GM10266 (cell line): ENCODE measurements around the gene SUGT1.
"Not testable (repeated sequence)": the region's sequence is repeated elsewhere in the genome, so short reads cannot be mapped to it uniquely, and the experiment has no call there.

ENCODE experiments used
- DNase-seq: peaks from one replicate; pipeline ENCODE4 v3.0.0; 2012; ENCODE audit errors: extremely low spot score
- TF ChIP-seq, protein P1 (sequence below): IDR thresholded peaks from 2 replicates; pipeline ENCODE4 v1.5.1; 2012; ENCODE audit warnings: mild to moderate bottlenecking, low read depth; ENCODE audit not compliant: control insufficient read depth, insufficient read depth; ENCODE audit errors: missing control alignments

SUGT1 gene

DNA sequence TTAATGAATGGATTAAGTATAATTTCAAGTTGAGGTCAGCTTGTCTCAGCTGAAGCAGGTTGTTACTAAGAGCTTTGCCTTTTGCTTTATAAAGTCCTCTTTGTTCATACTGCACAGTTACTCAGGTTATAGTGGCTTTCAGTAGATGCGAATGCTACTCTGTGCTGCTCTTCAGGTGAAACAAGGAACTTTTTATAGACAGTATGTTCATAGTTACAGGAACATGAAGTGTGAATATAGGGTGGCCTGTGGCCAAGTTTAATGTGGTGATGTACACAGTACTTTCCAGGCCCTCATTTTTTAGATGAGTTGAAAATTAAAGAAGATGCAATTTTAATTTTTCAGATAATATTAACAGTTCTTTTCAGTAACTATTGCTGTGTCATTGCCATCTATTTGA lies 20.8 kb downstream of the SUGT1 start:
- DNase-seq: no peak
- TF ChIP-seq, protein P1, sequence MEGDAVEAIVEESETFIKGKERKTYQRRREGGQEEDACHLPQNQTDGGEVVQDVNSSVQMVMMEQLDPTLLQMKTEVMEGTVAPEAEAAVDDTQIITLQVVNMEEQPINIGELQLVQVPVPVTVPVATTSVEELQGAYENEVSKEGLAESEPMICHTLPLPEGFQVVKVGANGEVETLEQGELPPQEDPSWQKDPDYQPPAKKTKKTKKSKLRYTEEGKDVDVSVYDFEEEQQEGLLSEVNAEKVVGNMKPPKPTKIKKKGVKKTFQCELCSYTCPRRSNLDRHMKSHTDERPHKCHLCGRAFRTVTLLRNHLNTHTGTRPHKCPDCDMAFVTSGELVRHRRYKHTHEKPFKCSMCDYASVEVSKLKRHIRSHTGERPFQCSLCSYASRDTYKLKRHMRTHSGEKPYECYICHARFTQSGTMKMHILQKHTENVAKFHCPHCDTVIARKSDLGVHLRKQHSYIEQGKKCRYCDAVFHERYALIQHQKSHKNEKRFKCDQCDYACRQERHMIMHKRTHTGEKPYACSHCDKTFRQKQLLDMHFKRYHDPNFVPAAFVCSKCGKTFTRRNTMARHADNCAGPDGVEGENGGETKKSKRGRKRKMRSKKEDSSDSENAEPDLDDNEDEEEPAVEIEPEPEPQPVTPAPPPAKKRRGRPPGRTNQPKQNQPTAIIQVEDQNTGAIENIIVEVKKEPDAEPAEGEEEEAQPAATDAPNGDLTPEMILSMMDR: no peak

DNA sequence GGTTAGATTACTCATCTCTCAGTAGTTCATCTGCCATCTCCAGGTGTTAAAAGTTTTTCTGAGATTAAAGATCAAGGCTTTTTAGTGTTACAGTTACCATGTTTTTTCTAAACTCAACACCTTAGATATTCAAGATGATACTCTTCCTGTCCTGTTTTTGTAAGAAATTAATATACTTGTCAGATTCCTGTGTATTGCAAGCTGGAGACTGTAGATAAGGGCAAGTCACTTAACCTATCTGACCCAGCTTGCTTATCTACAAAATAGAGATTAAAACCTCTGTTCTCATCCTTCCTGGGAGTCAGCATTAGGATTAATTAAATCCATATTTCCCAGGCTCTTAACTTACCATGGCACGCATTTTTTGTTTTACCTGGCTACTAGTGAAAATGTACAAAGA lies 25.2 kb downstream of the SUGT1 start:
- DNase-seq: no peak
- TF ChIP-seq, protein P1: no peak

DNA sequence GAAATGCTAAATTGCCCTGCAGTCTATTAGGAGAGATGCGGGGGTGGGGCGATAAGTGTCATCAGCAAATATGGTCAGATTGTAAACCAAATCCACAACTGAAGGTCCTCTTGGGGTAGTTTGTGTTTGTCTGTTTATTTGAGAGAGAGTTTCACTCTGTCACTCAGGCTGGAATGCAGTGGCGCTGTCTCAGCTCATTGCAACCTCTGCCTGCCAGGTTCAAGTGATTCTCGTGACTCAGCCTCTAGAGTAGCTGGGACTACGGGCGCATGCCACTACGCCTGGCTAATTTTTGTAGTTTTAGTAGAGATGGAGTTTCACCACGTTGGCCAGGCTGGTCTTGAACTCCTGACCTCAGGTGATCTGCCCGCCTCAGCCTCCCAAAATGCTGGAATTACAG lies 33.2 kb downstream of the SUGT1 start:
- not testable (repeated sequence) for DNase-seq

DNA sequence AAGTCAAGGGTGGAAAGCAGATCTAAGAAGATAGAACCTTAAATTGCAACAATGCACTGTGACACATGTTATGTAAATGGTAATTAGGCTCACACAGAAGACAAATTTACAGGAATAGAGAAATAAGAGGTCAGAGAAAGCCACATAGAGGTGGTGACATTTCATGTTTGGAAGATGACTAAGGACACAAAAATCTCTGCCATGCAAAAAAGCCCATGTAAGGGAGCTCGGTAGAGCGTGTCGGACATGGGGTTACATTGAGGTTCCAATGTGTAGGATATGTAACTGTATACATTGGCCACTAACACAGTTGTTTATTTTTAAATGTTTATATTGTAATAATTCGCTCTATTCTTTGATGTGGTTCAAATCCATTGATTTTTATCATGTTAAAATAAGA lies 33.7 kb downstream of the SUGT1 start:
- DNase-seq: no peak
- TF ChIP-seq, protein P1: no peak

DNA sequence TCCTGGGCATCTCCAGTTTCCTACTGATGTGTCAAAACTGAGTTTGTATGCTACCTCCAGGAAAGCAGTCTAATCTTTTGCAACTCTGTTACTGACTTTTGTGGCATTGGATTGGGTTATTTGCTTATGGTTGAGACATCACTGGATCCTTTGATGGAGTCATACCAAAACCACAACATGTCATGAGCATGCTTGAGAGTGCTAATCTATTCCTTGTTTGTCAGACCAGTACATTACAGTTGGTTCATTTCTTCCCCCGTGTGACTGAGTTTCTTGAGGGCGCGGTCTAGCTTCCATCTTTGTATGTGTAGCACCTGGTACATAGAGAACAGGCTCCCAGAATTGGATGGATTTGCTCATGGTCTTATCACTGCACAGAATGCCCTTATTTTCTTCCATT lies 43.2 kb downstream of the SUGT1 start:
- peak; percentile 12 for DNase-seq
- TF ChIP-seq, protein P1: no peak

DNA sequence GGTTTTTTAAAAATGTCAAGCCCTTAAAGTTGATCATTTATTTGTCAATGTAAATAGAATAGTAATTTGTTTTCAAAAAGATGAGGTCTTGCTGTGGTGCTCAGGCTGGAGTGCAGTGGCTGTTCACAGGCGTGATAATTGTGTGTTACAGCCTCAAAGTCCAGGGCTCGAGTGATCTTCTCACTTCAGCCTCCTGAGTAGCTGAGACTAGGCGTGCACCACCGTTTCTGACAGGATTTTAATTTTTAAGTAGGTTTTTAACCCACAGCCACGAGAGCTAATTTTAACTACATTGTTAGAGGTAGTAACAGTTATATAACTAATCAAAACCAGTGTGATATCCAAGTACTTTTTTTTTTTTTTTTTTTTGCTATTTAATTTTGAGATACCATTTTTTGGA lies 43.9 kb downstream of the SUGT1 start:
- DNase-seq: no peak

DNA sequence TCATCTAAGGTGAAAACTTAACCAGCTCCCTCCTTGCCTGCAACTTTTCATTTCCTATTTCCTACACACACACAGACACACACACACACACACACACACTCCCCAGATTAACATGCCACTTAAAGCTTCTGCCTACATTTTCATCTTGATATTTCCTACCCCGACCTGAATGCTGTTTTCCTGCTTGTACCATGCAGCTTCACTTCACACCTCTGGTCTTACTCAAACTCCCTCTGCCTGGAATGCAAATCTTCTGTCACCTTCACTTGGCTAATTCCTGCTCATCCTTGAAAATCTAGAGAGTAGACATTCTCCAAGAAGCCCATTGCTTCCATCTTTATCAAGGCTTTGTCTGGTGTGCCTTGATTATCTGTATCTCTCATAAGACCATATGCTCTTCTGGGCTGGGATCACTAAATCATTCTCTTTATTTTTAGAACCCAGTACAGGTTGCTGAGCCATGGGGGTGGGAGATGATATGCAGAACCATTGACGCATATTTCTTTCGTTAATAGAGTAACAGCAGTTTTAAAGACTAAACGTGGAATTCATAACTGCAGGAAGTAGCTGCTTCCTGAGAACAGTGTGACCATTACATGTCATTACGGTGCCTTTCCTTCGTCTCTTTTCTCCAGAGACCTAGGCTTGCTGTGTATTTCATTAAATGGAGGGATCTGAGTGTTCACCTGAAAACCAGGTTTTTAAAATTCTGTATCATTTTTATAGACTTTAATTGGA lies 49.3 kb downstream of the SUGT1 start:
- TF ChIP-seq, protein P1: no peak
- DNase-seq: no peak

More for the DNA sequence above, 43.9 kb downstream of the SUGT1 start:
- TF ChIP-seq, protein P1: no peak

DNA sequence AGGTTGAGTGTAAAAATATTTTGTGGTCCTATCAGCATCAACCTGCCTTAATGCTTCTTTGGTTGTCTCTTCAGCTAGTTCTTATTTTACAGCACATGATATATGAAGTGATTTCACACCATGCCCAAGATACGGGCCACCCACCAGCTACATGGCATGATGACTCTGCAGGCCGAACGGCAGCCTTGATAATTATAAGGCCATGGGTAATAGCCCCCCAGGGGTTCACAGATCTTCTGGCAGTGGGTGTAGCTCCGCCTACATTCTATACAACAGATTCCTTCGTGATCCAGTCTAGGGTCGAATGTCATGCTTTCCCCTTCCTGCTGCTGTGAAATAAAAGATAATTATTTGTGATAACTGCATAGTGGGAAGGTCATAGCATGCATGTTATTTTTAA lies 50.8 kb downstream of the SUGT1 start:
- no peak for DNase-seq
- TF ChIP-seq, protein P1: no peak
